HepG2 (cell line): ENCODE data around the gene BCO1. TPM values are rescaled to one million over a fixed set of nuclear protein-coding genes. Genes with fewer than 3 reads are reported as not detected.

Experiments used
- ATAC-seq: fragments of 200-7000 bp; cut with Tn5 transposase; 3 replicates; pipeline ENCODE4 v1.9.1; 2020; ENCODE audit warnings: mild to moderate bottlenecking, moderate library complexity
- BruUV-seq: library from RNA; stranded (reverse); fragments of 400-500 nt; replicated peaks from 2 replicates; lab custom pipeline; 2021; lab: Mats Ljungman, UMichigan
- CTCF ChIA-PET: fragments of 300-600 bp; formaldehyde crosslinking; extraction: SDS; loops from one replicate; lab custom pipeline; 2021; ENCODE audit warnings: low total read pairs, inconsistent platforms, low intra/inter-chr PET ratio; lab: Yijun Ruan, JAX
- POLR2A ChIA-PET: fragments of 350-600 bp; sonication (Branson Sonifier 250); formaldehyde crosslinking; loops from one replicate; lab custom pipeline; 2020; ENCODE audit warnings: antibody characterized with exemption, inconsistent platforms; lab: Yijun Ruan, JAX
- DNase-seq: peaks from one replicate; pipeline ENCODE4 v3.0.0-alpha.2; 2015; ENCODE audit warnings: low spot score
- FAIRE-seq: peaks from 3 replicates; lab custom pipeline; 2011; peaks lifted over from hg19 to GRCh38; lab: Jason Lieb, UNC
- H2AFZ ChIP-seq: one replicate; pipeline ENCODE4 v1.6.1; 2011; ENCODE audit warnings: low read length, inconsistent platforms
- H3K27ac ChIP-seq: fragments of 300-600 bp; 3 replicates; pipeline ENCODE4 v1.8.0; 2011; ENCODE audit warnings: mixed run types, mild to moderate bottlenecking, mixed read lengths, low read length, inconsistent platforms; ENCODE audit not compliant: insufficient read depth; ENCODE audit errors: extremely low read length
- H3K27me3 ChIP-seq, 2 experiments: fragments of 200-600 bp in 1 of 2; 2 replicates in 1 of 2; 3 replicates in 1 of 2; pipeline versions ENCODE4 v1.6.0 to v1.8.0; 2011; ENCODE audit warnings: low read length in 2 of 2, mild to moderate bottlenecking in 2 of 2, moderate library complexity in 2 of 2, inconsistent platforms in 1 of 2; ENCODE audit not compliant: insufficient read depth in 2 of 2, control insufficient read depth in 1 of 2
- H3K36me3 ChIP-seq, 2 experiments: fragments of 200-600 bp in 1 of 2; replicated peaks in 1 of 2; 2 replicates in 1 of 2; 3 replicates in 1 of 2; pipeline versions ENCODE4 v1.5.1 to v1.8.0; 2011; ENCODE audit warnings: low read length in 2 of 2, inconsistent platforms in 1 of 2; ENCODE audit not compliant: insufficient read depth in 2 of 2, control insufficient read depth in 1 of 2
- H3K4me1 ChIP-seq: 2 replicates; pipeline ENCODE4 v1.5.1; 2012; ENCODE audit warnings: low read length, inconsistent platforms; ENCODE audit not compliant: insufficient read depth
- H3K4me2 ChIP-seq: 2 replicates; pipeline ENCODE4 v1.6.0; 2011; ENCODE audit warnings: low read depth, low read length, inconsistent platforms
- H3K4me3 ChIP-seq, 3 experiments: fragments of 200-600 bp in 1 of 3; sonication (generic), shearing (Covaris generic) in 1 of 3; replicated peaks in 1 of 3; 2 replicates each; pipeline ENCODE4 v1.5.1; 2011 to 2016; ENCODE audit warnings: low read length in 3 of 3, inconsistent platforms in 2 of 3, low read depth in 2 of 3, mild to moderate bottlenecking in 2 of 3, control low read depth in 1 of 3, mixed read lengths in 1 of 3; ENCODE audit not compliant: insufficient read depth in 1 of 3
- H3K79me2 ChIP-seq: one replicate; pipeline ENCODE4 v1.6.1; 2011; ENCODE audit warnings: low read length, inconsistent platforms; ENCODE audit not compliant: insufficient read depth
- H3K9ac ChIP-seq: 2 replicates; pipeline ENCODE4 v1.6.0; 2011; ENCODE audit warnings: mild to moderate bottlenecking, low read depth, low read length, inconsistent platforms; ENCODE audit not compliant: insufficient read depth
- H3K9me3 ChIP-seq: 2 replicates; pipeline ENCODE4 v1.5.1; 2012; ENCODE audit warnings: mild to moderate bottlenecking, low read length
- H4K20me1 ChIP-seq: 2 replicates; pipeline ENCODE4 v1.6.0; 2011; ENCODE audit warnings: inconsistent platforms, mild to moderate bottlenecking, low read length, moderate library complexity; ENCODE audit not compliant: insufficient read depth
- ATF7-NPFF ChIP-seq: sonication (generic); formaldehyde crosslinking; IDR thresholded peaks from 2 replicates; pipeline ENCODE4 v1.8.1; 2023; ENCODE audit warnings: mild to moderate bottlenecking, low read depth, missing genetic modification reagents, moderate library complexity
- CHCHD3 ChIP-seq: sonication (generic); formaldehyde crosslinking; IDR thresholded peaks from 2 replicates; pipeline ENCODE4 v1.8.0; 2022; ENCODE audit warnings: mild to moderate bottlenecking, missing genetic modification reagents, moderate library complexity
- KAT8 ChIP-seq: IDR thresholded peaks from 2 replicates; pipeline ENCODE4 v1.6.1; 2016; ENCODE audit warnings: missing genetic modification reagents, missing compliant biosample characterization
- NCOA5 ChIP-seq: sonication (generic); formaldehyde crosslinking; IDR thresholded peaks from 2 replicates; pipeline ENCODE4 v1.4.0; 2020; ENCODE audit warnings: missing genetic modification reagents
- SNRNP70 ChIP-seq: fragments of 200-400 bp; formaldehyde crosslinking; IDR thresholded peaks from 2 replicates; pipeline ENCODE4 v1.6.1; 2017; ENCODE audit warnings: mild to moderate bottlenecking, low read depth, low read length, moderate library complexity
- TGIF2 ChIP-seq: IDR thresholded peaks from 2 replicates; pipeline ENCODE4 v1.6.1; 2016; ENCODE audit warnings: control low read depth, missing compliant biosample characterization
- ZFX ChIP-seq: sonication (generic); formaldehyde crosslinking; IDR thresholded peaks from 2 replicates; pipeline ENCODE4 v1.4.0; 2020; ENCODE audit warnings: mild to moderate bottlenecking, low read depth, missing genetic modification reagents, moderate library complexity
- ZNF329 ChIP-seq: sonication (generic); formaldehyde crosslinking; IDR thresholded peaks from 2 replicates; pipeline ENCODE4 v1.9.0; 2021; ENCODE audit warnings: low read depth, mild to moderate bottlenecking, missing genetic modification reagents
- ZNF383 ChIP-seq: sonication (generic); formaldehyde crosslinking; IDR thresholded peaks from 2 replicates; pipeline ENCODE4 v1.4.0; 2020; ENCODE audit warnings: missing genetic modification reagents, mild to moderate bottlenecking, borderline replicate concordance
- ZNF501 ChIP-seq: sonication (generic); formaldehyde crosslinking; IDR thresholded peaks from 2 replicates; pipeline ENCODE4 v1.5.1; 2020; ENCODE audit warnings: mild to moderate bottlenecking, moderate library complexity, missing genetic modification reagents
- ZNF619 ChIP-seq: sonication (generic); formaldehyde crosslinking; IDR thresholded peaks from 2 replicates; pipeline ENCODE4 v1.4.0; 2020; ENCODE audit warnings: mild to moderate bottlenecking, missing genetic modification reagents
- ZNF790 ChIP-seq: sonication (generic); formaldehyde crosslinking; IDR thresholded peaks from 2 replicates; pipeline ENCODE4 v1.8.0; 2022; ENCODE audit warnings: missing genetic modification reagents, mild to moderate bottlenecking, borderline replicate concordance
- WGBS: methylation state at CpG from one replicate; pipeline ENCODE4 v1.1.6; 2017; ENCODE audit warnings: low lambda C conversion rate; 5-methylcytosine and 5-hydroxymethylcytosine counted together
- in situ Hi-C: cut with HindIII; loops from 2 replicates; pipeline ENCODE4 v1.10.0; 2017; ENCODE audit warnings: low pct_unique_long_range_greater_than_20kb; ENCODE audit not compliant: extremely low pct_ligation_motif_present
- intact Hi-C: fragments of 100-400 bp; cut with micrococcal nuclease; formaldehyde crosslinking; loops from one replicate; pipeline ENCODE4 v1.10.0; 2022; ENCODE audit not compliant: unreplicated experiment
- polyA plus RNA-seq, 8 experiments: library from polyadenylated mRNA; depleted of rRNA in 3 of 8; stranded (reverse) in 7 of 8; unstranded in 1 of 8; fragments of >200 nt; fragmentation: Illumina TruSeq in 4 of 8; extraction: Trizol in 4 of 8; gene quantifications; 2 replicates each; pipeline versions ENCODE4 v1.2.1 to v1.2.3, GENCODE V29; 2011 to 2016; ENCODE audit warnings: low read depth in 4 of 8, missing spikeins in 1 of 8, mixed read lengths in 1 of 8; ENCODE audit not compliant: insufficient read depth in 1 of 8
- total RNA-seq, 5 experiments: library from RNA; depleted of rRNA; stranded (reverse); fragments of >200 nt; fragmentation: Illumina TruSeq; extraction: Trizol; gene quantifications; 2 replicates each; pipeline ENCODE4 v1.2.3, GENCODE V29; 2016; ENCODE audit warnings: low read depth in 1 of 5
- TF ChIP-seq, protein P1 (sequence below): sonication (generic); formaldehyde crosslinking; IDR thresholded peaks from 2 replicates; pipeline ENCODE4 v1.4.0; 2020; ENCODE audit warnings: low read depth, mild to moderate bottlenecking, missing genetic modification reagents
- TF ChIP-seq, protein P2 (sequence below): sonication (generic); formaldehyde crosslinking; IDR thresholded peaks from 2 replicates; pipeline ENCODE4 v1.4.0; 2020; ENCODE audit warnings: missing genetic modification reagents
- TF ChIP-seq, protein P3 (sequence below): sonication (generic); formaldehyde crosslinking; IDR thresholded peaks from 2 replicates; pipeline ENCODE4 v1.4.0; 2020; ENCODE audit warnings: missing genetic modification reagents, borderline replicate concordance

BCO1 gene
- total and polyA plus RNA-seq, 2 of the 13 experiments (the other 11 are each of a cell fraction or from before 2014, with no cell fraction given) = 0.11 TPM; not detected in 1

DNA sequence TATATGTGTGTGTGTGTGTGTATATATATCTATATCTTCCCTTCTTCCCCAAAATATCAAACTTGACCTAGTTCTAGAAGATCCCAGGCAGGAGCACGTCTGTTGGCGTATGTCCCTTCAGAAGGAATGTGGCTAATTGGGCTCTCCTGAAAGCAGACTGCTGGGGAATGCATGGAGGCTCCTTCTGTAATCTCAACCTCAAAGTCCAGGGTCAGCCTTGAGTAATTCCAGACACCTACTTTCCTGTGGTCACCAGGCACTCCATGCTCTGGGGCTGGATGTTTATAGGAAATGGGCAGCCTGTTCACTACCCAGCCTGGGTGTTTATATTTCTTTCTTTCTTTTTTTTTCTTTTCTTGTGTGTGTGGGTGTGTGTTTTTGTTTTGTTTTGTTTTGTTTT, 13.4 kb downstream of the BCO1 start:
- FAIRE-seq = no peak
- no peak overlapping the region for H3K9ac ChIP-seq
- ChIA-PET POLR2A (no interaction called here), CTCF (no interaction called here)
- no peak overlapping the region for H3K4me2 ChIP-seq
- H2AFZ ChIP-seq = no peak overlapping the region
- ATAC-seq = no peak
- no peaks in the 10 kb centered on the region for H3K79me2 ChIP-seq
- no peaks in the 10 kb centered on the region for H3K9me3 ChIP-seq
- WGBS = 26% methylated on average over 2 of the region's 2 CpGs
- in situ Hi-C loops (no loop called here), intact Hi-C loops (no loop called here)
- H3K4me1 ChIP-seq = no peaks in the 10 kb centered on the region
- no peaks in the 10 kb centered on the region for H3K36me3 ChIP-seq
- H3K4me3 ChIP-seq = no peak overlapping the region
- no peak overlapping the region for H3K27ac ChIP-seq
- TF ChIP-seq, protein P1, sequence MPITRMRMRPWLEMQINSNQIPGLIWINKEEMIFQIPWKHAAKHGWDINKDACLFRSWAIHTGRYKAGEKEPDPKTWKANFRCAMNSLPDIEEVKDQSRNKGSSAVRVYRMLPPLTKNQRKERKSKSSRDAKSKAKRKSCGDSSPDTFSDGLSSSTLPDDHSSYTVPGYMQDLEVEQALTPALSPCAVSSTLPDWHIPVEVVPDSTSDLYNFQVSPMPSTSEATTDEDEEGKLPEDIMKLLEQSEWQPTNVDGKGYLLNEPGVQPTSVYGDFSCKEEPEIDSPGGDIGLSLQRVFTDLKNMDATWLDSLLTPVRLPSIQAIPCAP (CRISPR knock-in tag) = no peak
- TF ChIP-seq KAT8 (CRISPR knock-in tag) (no peak), ZNF329 (no peak), ZNF619 (CRISPR knock-in tag) (no peak), ZFX (no peak), SNRNP70 (no peak), ZNF501 (CRISPR knock-in tag) (no peak), TGIF2 (CRISPR knock-in tag) (no peak), ZNF383 (CRISPR knock-in tag) (no peak), ATF7-NPFF (CRISPR knock-in tag) (no peak), ZNF790 (no peak), NCOA5 (CRISPR knock-in tag) (no peak), CHCHD3 (no peak)
- TF ChIP-seq, protein P2, sequence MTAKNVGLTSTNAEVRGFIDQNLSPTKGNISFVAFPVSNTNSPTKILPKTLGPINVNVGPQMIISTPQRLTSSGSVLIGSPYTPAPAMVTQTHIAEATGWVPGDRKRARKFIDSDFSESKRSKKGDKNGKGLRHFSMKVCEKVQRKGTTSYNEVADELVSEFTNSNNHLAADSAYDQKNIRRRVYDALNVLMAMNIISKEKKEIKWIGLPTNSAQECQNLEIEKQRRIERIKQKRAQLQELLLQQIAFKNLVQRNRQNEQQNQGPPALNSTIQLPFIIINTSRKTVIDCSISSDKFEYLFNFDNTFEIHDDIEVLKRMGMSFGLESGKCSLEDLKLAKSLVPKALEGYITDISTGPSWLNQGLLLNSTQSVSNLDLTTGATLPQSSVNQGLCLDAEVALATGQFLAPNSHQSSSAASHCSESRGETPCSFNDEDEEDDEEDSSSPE = no peak
- TF ChIP-seq, protein P3, sequence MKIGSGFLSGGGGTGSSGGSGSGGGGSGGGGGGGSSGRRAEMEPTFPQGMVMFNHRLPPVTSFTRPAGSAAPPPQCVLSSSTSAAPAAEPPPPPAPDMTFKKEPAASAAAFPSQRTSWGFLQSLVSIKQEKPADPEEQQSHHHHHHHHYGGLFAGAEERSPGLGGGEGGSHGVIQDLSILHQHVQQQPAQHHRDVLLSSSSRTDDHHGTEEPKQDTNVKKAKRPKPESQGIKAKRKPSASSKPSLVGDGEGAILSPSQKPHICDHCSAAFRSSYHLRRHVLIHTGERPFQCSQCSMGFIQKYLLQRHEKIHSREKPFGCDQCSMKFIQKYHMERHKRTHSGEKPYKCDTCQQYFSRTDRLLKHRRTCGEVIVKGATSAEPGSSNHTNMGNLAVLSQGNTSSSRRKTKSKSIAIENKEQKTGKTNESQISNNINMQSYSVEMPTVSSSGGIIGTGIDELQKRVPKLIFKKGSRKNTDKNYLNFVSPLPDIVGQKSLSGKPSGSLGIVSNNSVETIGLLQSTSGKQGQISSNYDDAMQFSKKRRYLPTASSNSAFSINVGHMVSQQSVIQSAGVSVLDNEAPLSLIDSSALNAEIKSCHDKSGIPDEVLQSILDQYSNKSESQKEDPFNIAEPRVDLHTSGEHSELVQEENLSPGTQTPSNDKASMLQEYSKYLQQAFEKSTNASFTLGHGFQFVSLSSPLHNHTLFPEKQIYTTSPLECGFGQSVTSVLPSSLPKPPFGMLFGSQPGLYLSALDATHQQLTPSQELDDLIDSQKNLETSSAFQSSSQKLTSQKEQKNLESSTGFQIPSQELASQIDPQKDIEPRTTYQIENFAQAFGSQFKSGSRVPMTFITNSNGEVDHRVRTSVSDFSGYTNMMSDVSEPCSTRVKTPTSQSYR (CRISPR knock-in tag) = no peak
- H4K20me1 ChIP-seq = no peaks in the 10 kb centered on the region
- DNase-seq = no peak
- BruUV-seq = no TSS peak
- peaks cover 0 to 2% of the 10 kb centered on the region in 2 experiments; a peak in 1 of 5 replicates for H3K27me3 ChIP-seq
